ENCODE data around the gene CXCR5. TPM values are rescaled to one million over a fixed set of nuclear protein-coding genes. Genes with fewer than 3 reads are reported as not detected.

CXCR5 gene
- total and polyA plus RNA-seq, 10 donors: 25.0 to 66.6 (median 34.3) TPM

DNA sequence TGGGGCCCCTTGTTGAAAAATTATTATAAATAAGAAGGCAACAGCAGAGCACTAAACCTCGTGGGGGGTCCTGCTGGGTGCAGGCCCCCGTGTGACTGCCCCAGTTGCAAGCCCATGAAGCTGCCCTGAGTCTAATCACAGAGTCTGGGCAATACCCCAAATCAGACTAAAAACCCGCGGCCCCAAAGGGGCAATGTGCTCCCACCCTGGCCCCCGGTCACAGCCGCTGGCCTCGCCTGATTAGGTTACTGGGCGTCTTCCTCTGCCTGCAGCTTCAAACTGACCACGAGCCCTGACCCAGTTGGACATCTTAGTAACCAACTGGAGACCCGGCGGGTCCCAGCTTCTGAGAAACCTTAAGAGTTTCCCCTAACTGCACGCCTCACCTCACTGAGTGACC lies 1.6 kb downstream of the CXCR5 start:
- intact Hi-C loops (cut with DNase I; ENCODE audit: low total_unique reads): no loop called here
- 68 to 91% (median 78%) methylated on average over 5 to 12 of the region's 12 CpGs for WGBS, 5 donors
- peak overlapping the region; percentile 57 to 89 (median 82) for H3K27ac ChIP-seq
- DNase-seq: no peak
- no peaks in the 10 kb centered on the region for H3K9me3 ChIP-seq
- H3K4me3 ChIP-seq: peak overlapping the region; percentile 32 to 73 (median 46)
- H3K36me3 ChIP-seq: peaks cover 0 to 21% (median 0%) of the 10 kb centered on the region in 6 donors
- TF ChIP-seq, protein P1, sequence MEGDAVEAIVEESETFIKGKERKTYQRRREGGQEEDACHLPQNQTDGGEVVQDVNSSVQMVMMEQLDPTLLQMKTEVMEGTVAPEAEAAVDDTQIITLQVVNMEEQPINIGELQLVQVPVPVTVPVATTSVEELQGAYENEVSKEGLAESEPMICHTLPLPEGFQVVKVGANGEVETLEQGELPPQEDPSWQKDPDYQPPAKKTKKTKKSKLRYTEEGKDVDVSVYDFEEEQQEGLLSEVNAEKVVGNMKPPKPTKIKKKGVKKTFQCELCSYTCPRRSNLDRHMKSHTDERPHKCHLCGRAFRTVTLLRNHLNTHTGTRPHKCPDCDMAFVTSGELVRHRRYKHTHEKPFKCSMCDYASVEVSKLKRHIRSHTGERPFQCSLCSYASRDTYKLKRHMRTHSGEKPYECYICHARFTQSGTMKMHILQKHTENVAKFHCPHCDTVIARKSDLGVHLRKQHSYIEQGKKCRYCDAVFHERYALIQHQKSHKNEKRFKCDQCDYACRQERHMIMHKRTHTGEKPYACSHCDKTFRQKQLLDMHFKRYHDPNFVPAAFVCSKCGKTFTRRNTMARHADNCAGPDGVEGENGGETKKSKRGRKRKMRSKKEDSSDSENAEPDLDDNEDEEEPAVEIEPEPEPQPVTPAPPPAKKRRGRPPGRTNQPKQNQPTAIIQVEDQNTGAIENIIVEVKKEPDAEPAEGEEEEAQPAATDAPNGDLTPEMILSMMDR (IDR thresholded peaks at IDR 0.05 in 8 of 11, conservative IDR thresholded peaks at IDR 0.05 in 3 of 11): no peak
- no peak for TF ChIP-seq POLR2AphosphoS5 (IDR thresholded peaks at IDR 0.05)
- TF ChIP-seq POLR2A (IDR thresholded peaks at IDR 0.05): no peak
- no peaks in the 10 kb centered on the region for H3K27me3 ChIP-seq (replicated peaks in 1 of 7)
- H3K4me1 ChIP-seq: peaks cover 26 to 78% (median 45%) of the 10 kb centered on the region in 6 donors

DNA sequence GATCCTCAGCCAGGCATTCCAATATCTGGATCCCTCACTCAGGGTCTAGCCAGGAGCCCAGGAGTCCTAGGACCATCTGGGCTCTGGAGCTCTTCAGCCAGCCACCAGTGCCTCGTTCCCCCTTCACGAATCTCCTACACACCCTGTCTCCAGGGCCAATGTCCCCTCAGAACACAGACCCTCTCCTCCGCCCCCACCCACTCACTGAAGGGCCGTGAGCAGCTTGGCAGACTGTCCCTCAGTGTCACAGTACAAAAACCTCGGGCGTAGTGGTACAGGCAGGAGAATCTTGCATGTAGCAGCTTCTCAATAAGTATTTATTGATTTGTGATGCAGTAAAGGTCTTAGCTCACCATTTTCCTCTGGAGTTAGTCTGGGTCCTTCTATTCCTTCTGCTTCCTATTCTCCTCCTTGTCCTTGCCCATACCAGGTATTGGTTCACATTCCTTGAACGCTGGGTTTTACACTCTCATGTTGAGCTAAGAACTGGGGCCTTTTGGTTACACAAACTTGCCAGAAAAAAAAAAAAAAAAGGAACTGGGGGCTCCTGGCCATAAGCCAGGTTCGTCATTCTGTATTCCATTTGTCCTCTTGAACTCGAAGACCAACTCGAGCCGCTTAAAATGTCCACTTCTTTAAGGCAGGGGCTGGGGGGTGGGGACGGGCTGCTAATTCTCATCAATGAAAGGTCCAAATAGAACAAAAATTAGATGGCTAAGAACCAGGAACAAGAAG lies 2.3 kb downstream of the CXCR5 start:
- WGBS, 5 donors: 42 to 59% (median 56%) methylated on average over 11 to 12 of the region's 12 CpGs
- Histone ChIP-seq H3K4me3 (peak overlapping the region; percentile 32 to 73 (median 46)), H3K4me1 (peaks cover 28 to 81% (median 51%) of the 10 kb centered on the region in 6 donors), H3K9me3 (no peaks in the 10 kb centered on the region), H3K27ac (peak overlapping the region; percentile 57 to 89 (median 82)), H3K36me3 (peaks cover 0 to 21% (median 0%) of the 10 kb centered on the region in 6 donors), H3K27me3 (replicated peaks in 1 of 7) (no peaks in the 10 kb centered on the region)
- TF ChIP-seq POLR2AphosphoS5 (IDR thresholded peaks at IDR 0.05): no peak
- no peak for TF ChIP-seq POLR2A (IDR thresholded peaks at IDR 0.05)
- TF ChIP-seq, protein P1 (IDR thresholded peaks at IDR 0.05 in 8 of 11, conservative IDR thresholded peaks at IDR 0.05 in 3 of 11): no peak
- DNase-seq: no peak
- intact Hi-C loops (cut with DNase I; ENCODE audit: low total_unique reads): no loop called here

DNA sequence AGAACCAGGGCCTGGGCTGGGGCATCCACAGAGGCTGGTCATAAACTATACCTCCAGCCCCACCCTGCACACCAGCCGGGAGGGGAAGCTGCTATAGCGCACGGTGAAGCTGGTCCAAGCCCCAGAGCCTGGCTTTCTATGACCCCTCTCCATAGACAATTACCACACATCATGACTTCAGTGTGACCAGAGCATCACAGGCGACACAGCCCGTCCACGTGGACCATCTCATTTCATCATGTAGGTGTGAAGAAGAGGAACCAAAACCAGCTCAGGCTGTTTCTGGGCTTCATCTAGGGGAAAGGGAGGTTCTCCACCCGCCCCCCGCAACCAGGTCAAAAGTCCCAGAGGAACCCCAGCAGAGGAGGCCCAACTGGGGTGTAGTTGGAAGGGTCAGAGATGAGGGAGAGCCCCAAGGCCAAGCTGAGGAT lies 3.0 kb downstream of the CXCR5 start:
- Histone ChIP-seq H3K9me3 (no peaks in the 10 kb centered on the region), H3K4me1 (peaks cover 28 to 81% (median 56%) of the 10 kb centered on the region in 6 donors), H3K4me3 (peak overlapping the region in 7 of 8 donors; percentile 36 to 73 (median 47)), H3K27me3 (replicated peaks in 1 of 7) (no peaks in the 10 kb centered on the region), H3K27ac (peak overlapping the region in 7 of 8 donors; percentile 75 to 89 (median 82)), H3K36me3 (peaks cover 0 to 21% (median 0%) of the 10 kb centered on the region in 6 donors)
- TF ChIP-seq, protein P1 (IDR thresholded peaks at IDR 0.05 in 8 of 11, conservative IDR thresholded peaks at IDR 0.05 in 3 of 11): no peak
- TF ChIP-seq POLR2AphosphoS5 (IDR thresholded peaks at IDR 0.05) (peak; percentile 35 to 85 (median 67)), POLR2A (IDR thresholded peaks at IDR 0.05) (no peak)
- peak; percentile 82 for DNase-seq
- WGBS, 5 donors: 52 to 64% (median 62%) methylated on average over 8 of the region's 8 CpGs
- intact Hi-C loops (cut with DNase I; ENCODE audit: low total_unique reads): no loop called here

DNA sequence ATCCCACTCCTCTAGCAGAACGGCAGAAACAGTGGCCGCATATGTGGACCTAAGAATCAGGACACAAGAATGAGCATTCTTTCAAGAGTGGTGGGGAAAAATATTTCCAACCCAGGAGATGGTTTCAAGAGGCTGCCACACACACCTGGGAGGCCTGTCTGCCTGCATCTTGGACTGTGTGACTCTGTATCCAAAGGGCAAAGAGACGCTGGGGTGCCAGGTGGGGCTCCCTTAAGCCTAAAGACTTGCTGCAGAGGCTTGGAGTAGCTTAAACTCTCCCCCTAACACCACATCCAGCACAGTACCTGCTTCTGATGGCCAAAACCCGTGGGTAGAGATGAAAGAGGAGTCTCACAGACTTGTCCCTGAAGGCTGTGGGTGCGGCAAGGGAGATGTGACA lies 3.5 kb downstream of the CXCR5 start:
- H3K27me3 ChIP-seq (replicated peaks in 1 of 7): no peaks in the 10 kb centered on the region
- intact Hi-C loops (cut with DNase I; ENCODE audit: low total_unique reads): no loop called here
- peaks cover 0 to 21% (median 0%) of the 10 kb centered on the region in 6 donors for H3K36me3 ChIP-seq
- H3K4me1 ChIP-seq: peaks cover 31 to 81% (median 60%) of the 10 kb centered on the region in 6 donors
- H3K9me3 ChIP-seq: no peaks in the 10 kb centered on the region
- peak overlapping the region in 7 of 8 donors; percentile 39 to 89 (median 82) for H3K27ac ChIP-seq
- peak overlapping the region in 7 of 8 donors; percentile 0 to 73 (median 47) for H3K4me3 ChIP-seq
- TF ChIP-seq POLR2A (IDR thresholded peaks at IDR 0.05) (no peak), POLR2AphosphoS5 (IDR thresholded peaks at IDR 0.05) (no peak)
- TF ChIP-seq, protein P1 (IDR thresholded peaks at IDR 0.05 in 8 of 11, conservative IDR thresholded peaks at IDR 0.05 in 3 of 11): no peak
- 58 to 77% (median 73%) methylated on average over 5 of the region's 5 CpGs for WGBS, 5 donors
- DNase-seq: no peak

All from spleen (tissue), 11 donors.